GM19025 (cell line): Measurements from ENCODE around the gene GNB1L.
A peak's percentile ranks its signal among the peaks of the same experiment; 100 is the strongest.

ENCODE experiments used
- ATAC-seq: cut with Tn5 transposase; IDR thresholded peaks from one replicate; pipeline ENCODE4 v1.9.1; 2021; ENCODE audit warnings: mild to moderate bottlenecking, low read depth, moderate library complexity; ENCODE audit not compliant: unreplicated experiment

GNB1L gene

GRCh38 chr22:19854778-19855503 is at the start of gene GNB1L, which contains the start of gene RTL10:
Gene GNB1L (minus strand): TSS chr22:19854874. CDS start chr22:19821355, 33,519 bp downstream.
Gene RTL10 (minus strand): TSS chr22:19854874. CDS start chr22:19852261, 2,613 bp downstream.
- ATAC-seq, result peak; percentile 86

GRCh38 chr22:19904174-19904856 is 49.6 kb upstream of the GNB1L start:
- ATAC-seq, result no peak

- no peak for ATAC-seq
Measured at GRCh38 chr22:19903513-19903912, 48.8 kb upstream of the GNB1L start.

GRCh38 chr22:19903031-19903430 is 48.4 kb upstream of the GNB1L start:
- no peak for ATAC-seq

GRCh38 chr22:19902245-19902715 is 47.6 kb upstream of the GNB1L start:
- ATAC-seq, result no peak

GRCh38 chr22:19901577-19902244 is 47.0 kb upstream of the GNB1L start:
- ATAC-seq, result no peak

- no peak for ATAC-seq
Measured at GRCh38 chr22:19900707-19901436, 46.2 kb upstream of the GNB1L start.

GRCh38 chr22:19898831-19899567 is 44.3 kb upstream of the GNB1L start:
- no peak for ATAC-seq

GRCh38 chr22:19898145-19898544 is 43.5 kb upstream of the GNB1L start:
- no peak for ATAC-seq

- ATAC-seq, result no peak
Measured at GRCh38 chr22:19897726-19898125, 43.1 kb upstream of the GNB1L start.

GRCh38 chr22:19896665-19897355 is 42.1 kb upstream of the GNB1L start:
- no peak for ATAC-seq

GRCh38 chr22:19895160-19895849 is 40.6 kb upstream of the GNB1L start:
- no peak for ATAC-seq

- ATAC-seq, result no peak
Measured at GRCh38 chr22:19893363-19893762, 38.7 kb upstream of the GNB1L start.

- no peak for ATAC-seq
Measured at GRCh38 chr22:19892925-19893324, 38.3 kb upstream of the GNB1L start.

- ATAC-seq, result no peak
Measured at GRCh38 chr22:19892257-19892879, 37.7 kb upstream of the GNB1L start.

GRCh38 chr22:19891317-19892256 is 36.9 kb upstream of the GNB1L start:
- no peak for ATAC-seq
